Fibroblast of skin of abdomen (primary cell): ENCODE results near the gene UBN2.

ENCODE experiments used
- DNase-seq: peaks from one replicate; pipeline ENCODE4 v3.0.0-alpha.2; 2013

The UBN2 gene

GRCh38 chr7:139232377-139232717, 1.3 kb downstream of the UBN2 start:
- no peak for DNase-seq

- DNase-seq, result peak; percentile 4
These were observed 1.9 kb downstream of the UBN2 start for GRCh38 chr7:139232904-139233303.

- DNase-seq, result no peak
These were observed 10.2 kb downstream of the UBN2 start for GRCh38 chr7:139241258-139241657.

GRCh38 chr7:139242741-139243281, 11.8 kb downstream of the UBN2 start:
- DNase-seq, result peak; percentile 9

GRCh38 chr7:139245401-139245800, 14.4 kb downstream of the UBN2 start:
- no peak for DNase-seq

- DNase-seq, result no peak
These were observed 15.5 kb downstream of the UBN2 start for GRCh38 chr7:139246494-139246893.

- DNase-seq, result peak; percentile 66
These were observed 15.9 kb downstream of the UBN2 start for GRCh38 chr7:139246905-139247304.

- no peak for DNase-seq
These were observed 18.3 kb downstream of the UBN2 start for GRCh38 chr7:139249179-139249810.

- no peak for DNase-seq
These were observed 21.4 kb downstream of the UBN2 start for GRCh38 chr7:139252451-139252850.

GRCh38 chr7:139254281-139254680, 23.2 kb downstream of the UBN2 start:
- DNase-seq, result no peak

- no peak for DNase-seq
These were observed 23.7 kb downstream of the UBN2 start for GRCh38 chr7:139254728-139255127.

- no peak for DNase-seq
These were observed 24.3 kb downstream of the UBN2 start for GRCh38 chr7:139255290-139255689.

- DNase-seq, result no peak
These were observed 28.1 kb downstream of the UBN2 start for GRCh38 chr7:139259142-139259541.

- DNase-seq, result no peak
These were observed 33.2 kb downstream of the UBN2 start for GRCh38 chr7:139264220-139264619.

GRCh38 chr7:139265673-139266072, 34.6 kb downstream of the UBN2 start:
- DNase-seq, result no peak

GRCh38 chr7:139271718-139272628, 40.9 kb downstream of the UBN2 start:
- DNase-seq, result no peak

- DNase-seq, result no peak
These were observed 53.3 kb downstream of the UBN2 start for GRCh38 chr7:139284252-139284896.

- no peak for DNase-seq
These were observed 55.1 kb downstream of the UBN2 start for GRCh38 chr7:139286144-139286543.

- no peak for DNase-seq
These were observed 61.8 kb downstream of the UBN2 start for GRCh38 chr7:139292821-139293220.

- DNase-seq, result no peak
These were observed 62.5 kb downstream of the UBN2 start for GRCh38 chr7:139293534-139293933.

- DNase-seq, result no peak
These were observed 63.2 kb downstream of the UBN2 start for GRCh38 chr7:139294241-139294640.

- no peak for DNase-seq
These were observed 64.0 kb downstream of the UBN2 start for GRCh38 chr7:139294951-139295575.

GRCh38 chr7:139297795-139298194, 66.8 kb downstream of the UBN2 start:
- no peak for DNase-seq
